ENCODE data around the gene NPNT.

The NPNT gene

GRCh38 chr4:105912633-105913032, 17.4 kb downstream of the NPNT start:
- DNase-seq (ENCODE audit: low spot score) = no peak
- no peak for FAIRE-seq

DNA sequence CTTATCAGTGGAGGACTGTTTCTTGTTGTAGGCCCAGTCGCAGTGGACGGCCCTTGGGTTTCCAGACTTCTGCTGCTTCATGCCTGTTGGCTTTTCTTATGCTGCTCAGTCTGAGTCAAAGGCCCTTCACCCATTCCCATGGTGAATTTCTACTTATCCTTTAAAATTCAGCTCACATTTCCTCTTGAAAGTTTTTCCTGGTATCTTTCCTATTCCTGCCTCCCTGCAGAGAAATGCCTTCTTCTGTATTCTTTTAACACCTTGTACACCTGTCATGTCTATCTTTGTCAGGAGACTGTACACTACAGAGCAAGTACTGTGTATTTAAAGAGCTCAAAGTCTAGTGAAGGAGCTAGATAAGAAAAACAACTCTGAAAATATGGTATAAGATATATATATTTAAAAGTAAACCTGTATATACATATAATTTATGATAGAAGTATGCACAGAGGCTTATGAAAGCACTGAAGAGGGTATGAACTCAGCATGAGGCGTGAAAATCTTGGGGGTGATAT, 22.0 kb downstream of the NPNT start:
- no peak for FAIRE-seq
- DNase-seq (ENCODE audit: low spot score) = no peak

DNA sequence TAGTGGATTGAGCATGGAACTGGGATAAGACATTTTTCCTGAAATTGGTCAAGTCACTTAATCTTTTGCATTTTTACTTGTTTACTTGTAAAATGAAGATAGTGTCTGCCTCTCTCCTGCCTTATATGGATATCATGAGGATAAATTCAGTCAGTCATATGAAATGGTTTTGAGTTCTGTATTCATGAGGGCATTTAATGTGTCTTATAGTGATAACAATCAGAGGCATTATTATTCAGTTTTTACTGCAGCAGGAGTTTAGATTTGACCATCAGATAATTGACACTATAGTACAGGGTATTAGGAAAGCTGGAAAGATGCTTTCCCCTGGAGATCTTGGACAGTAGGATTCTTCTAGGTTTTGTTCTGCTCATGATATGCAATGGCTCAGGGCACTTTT, 26.0 kb downstream of the NPNT start:
- DNase-seq (ENCODE audit: low spot score) (no peak), FAIRE-seq (no peak)

DNA sequence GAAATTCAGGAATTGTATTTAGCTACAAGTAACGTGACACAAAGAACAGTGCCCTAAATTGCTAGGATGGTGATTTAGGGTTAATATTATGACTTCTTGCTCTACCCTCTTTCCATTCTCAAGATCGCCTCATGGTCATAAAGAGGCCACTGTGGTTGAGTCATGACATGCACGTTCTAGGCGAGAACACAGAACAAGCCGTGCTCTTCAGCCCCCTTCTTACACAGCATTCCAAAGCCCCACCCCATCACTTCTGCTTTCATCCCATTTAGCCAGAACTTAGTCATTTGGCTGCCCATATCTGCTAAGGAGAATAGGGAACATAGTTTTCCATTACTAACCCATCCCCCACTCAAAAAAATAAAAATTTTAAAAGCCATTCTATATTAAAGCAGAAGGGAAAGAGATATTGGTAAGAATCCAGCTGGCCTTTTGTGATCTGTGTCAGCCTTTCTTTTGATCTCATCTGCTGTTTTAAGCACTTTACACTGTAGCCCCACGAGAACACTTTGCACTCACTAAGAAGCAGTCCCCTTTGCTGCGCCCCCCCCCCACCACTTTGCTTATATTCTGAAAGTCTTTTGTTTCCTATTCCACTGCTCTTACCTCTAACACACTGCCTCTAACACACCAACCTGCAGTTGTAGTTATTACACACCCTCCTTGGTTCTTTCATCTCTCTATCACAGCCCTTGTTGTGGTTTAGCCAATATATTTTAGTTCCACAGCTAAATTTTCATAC, 28.4 kb downstream of the NPNT start:
- DNase-seq (ENCODE audit: low spot score) (no peak), FAIRE-seq (no peak)

GRCh38 chr4:105924341-105924740, 29.1 kb downstream of the NPNT start:
- no peak for DNase-seq (ENCODE audit: low spot score)
- FAIRE-seq = no peak

DNA sequence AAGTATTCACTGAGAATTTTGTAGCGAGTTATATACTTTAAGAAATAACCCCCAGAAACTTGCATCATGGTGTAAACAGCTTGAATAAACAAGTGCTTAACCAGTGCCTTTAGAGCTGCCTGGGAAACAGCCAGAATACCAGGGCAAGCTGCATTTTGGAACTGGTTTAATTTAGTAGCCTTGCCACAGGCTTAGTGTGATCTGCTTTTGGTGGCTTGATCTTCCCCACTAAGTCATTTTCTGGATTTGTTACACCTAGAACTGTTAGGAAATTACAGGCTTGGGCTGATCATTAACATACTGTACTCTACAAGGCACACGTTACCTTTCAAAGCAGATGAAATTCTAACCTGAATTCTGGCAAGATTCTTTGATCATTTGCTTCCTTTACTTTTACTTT, 35.4 kb downstream of the NPNT start:
- DNase-seq (ENCODE audit: low spot score) (no peak), FAIRE-seq (no peak)

DNA sequence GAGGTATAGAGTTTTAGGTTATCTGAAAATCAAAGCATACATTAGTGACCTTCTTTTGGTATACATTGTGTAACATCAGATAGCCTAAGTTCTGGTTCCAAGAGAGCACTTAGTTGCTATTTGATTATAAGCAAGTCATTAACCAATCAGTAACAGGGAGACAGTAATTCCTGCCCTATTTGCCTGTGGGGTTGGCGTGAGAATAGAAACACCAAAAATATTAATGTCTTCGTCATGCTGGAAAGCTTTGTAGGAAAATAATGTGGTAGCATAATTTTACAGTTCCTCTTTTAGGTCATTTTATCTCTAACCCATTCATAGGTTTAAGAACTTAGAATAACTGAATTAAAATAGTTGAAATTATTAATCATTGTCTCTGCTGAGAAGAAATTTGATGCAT, 37.8 kb downstream of the NPNT start:
- DNase-seq (ENCODE audit: low spot score) = no peak
- FAIRE-seq = no peak

DNA sequence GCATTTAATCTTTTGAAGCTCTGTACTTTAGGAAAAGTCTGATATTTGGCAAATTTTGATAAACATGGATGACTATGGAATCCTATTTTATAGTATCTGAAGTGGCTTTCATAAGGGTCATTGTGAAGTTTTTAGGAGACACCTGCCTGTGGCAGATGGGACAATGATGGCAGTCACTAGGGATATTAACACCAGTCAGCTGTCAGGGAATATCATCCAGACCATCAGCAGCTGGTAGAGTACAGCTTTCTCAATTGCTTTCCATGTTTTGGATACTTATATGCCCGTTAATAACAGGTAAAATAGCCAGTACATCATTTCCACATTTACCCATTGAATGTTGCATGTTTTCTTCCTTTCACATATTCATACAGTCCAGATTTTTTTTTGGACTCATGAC, 39.1 kb downstream of the NPNT start:
- no peak for FAIRE-seq
- no peak for DNase-seq (ENCODE audit: low spot score)

DNA sequence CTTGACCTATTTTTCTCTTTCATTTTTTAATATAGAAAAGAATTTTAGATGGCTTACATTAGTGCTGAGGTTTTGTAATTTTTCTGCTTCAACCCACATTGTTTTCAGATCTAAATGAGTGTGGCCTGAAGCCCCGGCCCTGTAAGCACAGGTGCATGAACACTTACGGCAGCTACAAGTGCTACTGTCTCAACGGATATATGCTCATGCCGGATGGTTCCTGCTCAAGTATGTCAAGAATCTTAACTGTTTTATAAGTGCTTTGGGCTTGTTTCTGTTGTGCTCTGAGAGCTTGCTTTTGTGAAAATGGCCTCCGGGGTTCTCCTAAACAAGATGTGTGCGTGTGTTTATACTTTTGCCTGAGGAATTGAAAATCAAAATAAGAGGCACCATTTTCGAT, 41.6 kb downstream of the NPNT start:
- no peak for DNase-seq (ENCODE audit: low spot score)
- no peak for FAIRE-seq

DNA sequence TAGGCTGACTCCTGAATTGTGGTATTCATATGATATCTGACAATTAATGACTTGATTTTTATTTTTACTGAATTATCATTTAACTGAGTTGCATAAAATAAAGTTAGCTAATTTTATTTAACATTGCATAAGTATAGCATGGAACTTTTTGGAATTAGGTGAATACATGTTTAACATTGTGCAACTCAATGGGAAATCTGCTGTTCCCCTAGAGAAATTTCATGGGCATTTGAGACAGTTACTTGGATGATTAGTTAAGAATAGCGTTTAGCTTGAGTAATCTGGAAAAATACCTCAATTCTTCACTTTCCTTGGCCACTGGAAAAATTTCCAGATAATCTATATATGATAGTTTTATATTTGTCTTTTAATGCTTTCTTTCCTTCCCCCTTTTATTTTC, 42.5 kb downstream of the NPNT start:
- no peak for FAIRE-seq
- no peak for DNase-seq (ENCODE audit: low spot score)

DNA sequence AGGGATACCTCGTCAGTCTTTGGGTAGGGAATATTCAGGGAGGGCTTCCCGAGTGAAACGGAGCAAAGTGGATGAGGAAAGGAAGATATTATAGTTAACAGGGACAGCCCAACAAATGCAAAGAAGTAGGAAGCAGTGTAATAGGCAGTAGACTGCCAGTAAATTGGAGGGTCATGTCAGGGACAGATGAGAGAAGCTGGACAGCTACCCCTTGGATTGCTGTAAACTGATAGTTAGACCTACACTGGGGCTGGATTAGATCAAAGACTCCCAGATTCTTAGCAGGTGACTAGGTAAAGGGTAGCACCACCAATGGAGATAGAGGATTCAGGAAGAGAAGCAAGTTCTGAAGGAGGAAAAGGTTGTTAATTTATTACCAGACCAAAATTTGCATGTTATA, 48.0 kb downstream of the NPNT start:
- no peak for FAIRE-seq
- no peak for DNase-seq (ENCODE audit: low spot score)

- DNase-seq (ENCODE audit: low spot score) (no peak), FAIRE-seq (no peak)
Observed at GRCh38 chr4:105944540-105944939, 49.3 kb downstream of the NPNT start.

GRCh38 chr4:105946771-105947170, 51.5 kb downstream of the NPNT start:
- FAIRE-seq = no peak
- DNase-seq (ENCODE audit: low spot score) = no peak

DNA sequence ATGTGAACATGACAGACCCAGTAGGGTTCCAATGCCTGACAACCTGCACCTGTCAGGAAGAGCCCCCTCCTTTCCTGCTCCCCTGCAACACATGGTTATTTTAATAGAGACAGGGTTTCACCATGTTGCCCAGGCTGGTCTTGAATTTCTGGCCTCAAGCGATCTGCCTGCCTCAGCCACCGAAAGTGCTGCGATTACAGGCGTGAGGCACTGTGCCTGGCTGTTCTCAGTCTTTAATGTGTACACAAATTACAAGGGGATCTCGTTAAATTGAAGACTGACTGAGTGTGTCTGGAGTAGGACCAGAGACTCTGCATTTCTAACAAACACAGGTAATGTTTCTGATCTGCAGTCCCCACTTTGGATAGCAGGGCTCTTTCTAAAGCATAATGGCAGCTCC, 55.4 kb downstream of the NPNT start:
- DNase-seq (ENCODE audit: low spot score) (no peak), FAIRE-seq (no peak)

GRCh38 chr4:105951198-105951597, 55.9 kb downstream of the NPNT start:
- DNase-seq (ENCODE audit: low spot score) (no peak), FAIRE-seq (no peak)

GRCh38 chr4:105952591-105952990, 57.3 kb downstream of the NPNT start:
- DNase-seq (ENCODE audit: low spot score) (no peak), FAIRE-seq (no peak)

DNA sequence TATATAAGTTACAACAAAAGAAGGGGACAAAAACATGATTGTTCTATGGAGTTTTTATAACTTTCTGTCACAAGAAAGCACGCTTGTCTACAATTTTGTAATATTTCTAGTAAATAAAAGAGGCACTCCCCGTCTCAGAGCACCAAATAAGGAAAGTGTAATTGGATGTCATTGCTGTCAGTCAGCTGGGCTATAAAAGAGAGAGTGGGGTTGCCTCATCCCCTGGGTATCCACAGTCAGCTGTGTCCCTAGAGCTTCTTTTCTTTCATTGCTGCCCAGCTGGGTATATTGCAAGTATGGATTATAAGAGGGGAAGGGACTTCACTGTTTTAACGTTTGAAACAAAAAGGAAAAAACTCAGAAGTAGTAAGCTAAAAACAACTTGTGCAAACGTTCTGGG, 61.3 kb downstream of the NPNT start:
- no peak for FAIRE-seq
- no peak for DNase-seq (ENCODE audit: low spot score)

GRCh38 chr4:105957680-105958079, 62.4 kb downstream of the NPNT start:
- DNase-seq (ENCODE audit: low spot score) = no peak
- no peak for FAIRE-seq

- peak; percentile 18 for DNase-seq (ENCODE audit: low spot score)
- FAIRE-seq = no peak
Observed at GRCh38 chr4:105963461-105964400, 68.5 kb downstream of the NPNT start.

DNA sequence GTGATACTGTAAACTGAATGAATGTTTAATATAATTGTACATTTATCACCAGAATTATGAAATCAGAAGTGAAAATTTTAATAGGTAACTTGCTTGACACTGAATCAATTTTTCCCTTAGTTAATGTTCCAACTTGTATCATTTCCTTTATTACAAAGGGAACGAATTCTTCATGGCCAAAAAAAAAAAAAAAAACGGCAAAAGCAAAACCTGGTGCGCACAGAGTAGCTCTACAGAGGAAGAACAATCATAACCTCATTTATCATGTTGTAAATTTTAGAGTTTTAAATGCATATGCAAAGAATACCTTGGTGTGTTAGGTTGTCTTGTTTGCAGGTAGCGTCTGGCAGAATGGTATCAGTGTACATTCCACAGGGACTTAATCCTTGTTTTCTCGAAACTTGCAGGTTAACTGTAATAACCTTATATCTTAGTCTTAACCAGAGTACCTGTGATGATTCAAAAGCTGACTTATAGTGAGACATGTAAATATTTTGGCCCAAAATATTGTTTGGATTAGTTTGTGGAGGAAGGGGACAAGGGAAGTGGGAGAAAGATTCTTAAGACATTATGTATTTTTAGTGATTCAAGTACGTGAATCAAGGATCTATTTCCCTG, 70.0 kb downstream of the NPNT start:
- DNase-seq (ENCODE audit: low spot score) (no peak), FAIRE-seq (no peak)

GRCh38 chr4:105966051-105966450, 70.8 kb downstream of the NPNT start:
- DNase-seq (ENCODE audit: low spot score) (no peak), FAIRE-seq (no peak)

DNA sequence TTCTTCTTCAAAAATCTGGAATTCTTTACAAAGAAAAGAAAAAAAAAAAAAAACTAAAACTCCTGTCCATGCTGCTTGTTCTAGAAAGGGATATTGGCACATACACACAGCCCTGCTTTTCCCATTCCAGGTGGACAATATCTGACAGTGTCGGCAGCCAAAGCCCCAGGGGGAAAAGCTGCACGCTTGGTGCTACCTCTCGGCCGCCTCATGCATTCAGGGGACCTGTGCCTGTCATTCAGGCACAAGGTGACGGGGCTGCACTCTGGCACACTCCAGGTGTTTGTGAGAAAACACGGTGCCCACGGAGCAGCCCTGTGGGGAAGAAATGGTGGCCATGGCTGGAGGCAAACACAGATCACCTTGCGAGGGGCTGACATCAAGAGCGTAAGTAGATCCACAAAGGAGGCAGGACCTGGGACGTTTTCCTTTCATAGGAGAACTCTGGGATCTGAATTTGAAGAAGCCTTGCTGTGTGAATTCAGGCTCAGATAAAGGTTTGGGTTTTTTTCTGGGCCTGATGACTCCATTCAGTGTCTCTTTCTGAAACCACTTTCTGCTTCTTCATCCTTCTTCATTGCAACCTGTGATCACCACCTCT, 71.9 kb downstream of the NPNT start:
- DNase-seq (ENCODE audit: low spot score) (no peak), FAIRE-seq (no peak)

Data from RCC 7860 (cell line).